ENCODE results near the gene RPS15.

The RPS15 gene

GRCh38 chr19:1427221-1427920, 10.8 kb upstream of the RPS15 start:
- H3K9ac ChIP-seq (ENCODE audit: low read depth, low read length, poor library complexity, severe bottlenecking): no peak overlapping the region
- H3K9me2 ChIP-seq (replicated peaks; ENCODE audit: low read depth, low read length): no peaks in the 10 kb centered on the region
- peaks cover 22% of the 10 kb centered on the region; the same call in 1 of the 2 replicates for H3K79me2 ChIP-seq (ENCODE audit: insufficient read depth, low read length)
- no peak overlapping the region for H2AFZ ChIP-seq (ENCODE audit: low read length)
- peaks cover 88% of the 10 kb centered on the region; the same call in 1 of the 2 replicates for H3K36me3 ChIP-seq (ENCODE audit: insufficient read depth, low read length)
- no peak overlapping the region for H3K4me2 ChIP-seq (ENCODE audit: low read depth, low read length, poor library complexity, severe bottlenecking)
- no peak overlapping the region for H3K4me3 ChIP-seq (ENCODE audit: low read length, poor library complexity, severe bottlenecking)
- H4K20me1 ChIP-seq (ENCODE audit: insufficient read depth, low read length, poor library complexity, severe bottlenecking): peaks cover 27% of the 10 kb centered on the region
- TF ChIP-seq EZH2phosphoT487 (IDR thresholded peaks at IDR 0.05; ENCODE audit: borderline replicate concordance): no peak
- H3K27me3 ChIP-seq (ENCODE audit: insufficient read depth, low read length, poor library complexity, severe bottlenecking): no peaks in the 10 kb centered on the region
- H3F3A ChIP-seq (ENCODE audit: low read depth): 0 out of 2 replicates have a peak, but pooled peaks cover 3% of the 10 kb centered on the region
- no peaks in the 10 kb centered on the region for H3K9me3 ChIP-seq (ENCODE audit: insufficient read depth, low read depth, low read length)
- no peaks in the 10 kb centered on the region for H3K4me1 ChIP-seq (ENCODE audit: insufficient read depth, low read length, poor library complexity, severe bottlenecking)

- H3K4me2 ChIP-seq (ENCODE audit: low read depth, low read length, poor library complexity, severe bottlenecking): no peak overlapping the region
- no peaks in the 10 kb centered on the region for H3K4me1 ChIP-seq (ENCODE audit: insufficient read depth, low read length, poor library complexity, severe bottlenecking)
- H3K9me2 ChIP-seq (replicated peaks; ENCODE audit: low read depth, low read length): no peaks in the 10 kb centered on the region
- no peak overlapping the region for H2AFZ ChIP-seq (ENCODE audit: low read length)
- no peaks in the 10 kb centered on the region for H3K27me3 ChIP-seq (ENCODE audit: insufficient read depth, low read length, poor library complexity, severe bottlenecking)
- peaks cover 88% of the 10 kb centered on the region; the same call in 1 of the 2 replicates for H3K36me3 ChIP-seq (ENCODE audit: insufficient read depth, low read length)
- no peak for TF ChIP-seq EZH2phosphoT487 (IDR thresholded peaks at IDR 0.05; ENCODE audit: borderline replicate concordance)
- H3K9me3 ChIP-seq (ENCODE audit: insufficient read depth, low read depth, low read length): no peaks in the 10 kb centered on the region
- H4K20me1 ChIP-seq (ENCODE audit: insufficient read depth, low read length, poor library complexity, severe bottlenecking): peaks cover 17% of the 10 kb centered on the region
- no peak overlapping the region for H3K4me3 ChIP-seq (ENCODE audit: low read length, poor library complexity, severe bottlenecking)
- H3F3A ChIP-seq (ENCODE audit: low read depth): 0 out of 2 replicates have a peak, but pooled peaks cover 3% of the 10 kb centered on the region
- peaks cover 11% of the 10 kb centered on the region; the same call in 1 of the 2 replicates for H3K79me2 ChIP-seq (ENCODE audit: insufficient read depth, low read length)
- no peak overlapping the region for H3K9ac ChIP-seq (ENCODE audit: low read depth, low read length, poor library complexity, severe bottlenecking)
Measured at GRCh38 chr19:1428738-1429391, 9.3 kb upstream of the RPS15 start.

DNA sequence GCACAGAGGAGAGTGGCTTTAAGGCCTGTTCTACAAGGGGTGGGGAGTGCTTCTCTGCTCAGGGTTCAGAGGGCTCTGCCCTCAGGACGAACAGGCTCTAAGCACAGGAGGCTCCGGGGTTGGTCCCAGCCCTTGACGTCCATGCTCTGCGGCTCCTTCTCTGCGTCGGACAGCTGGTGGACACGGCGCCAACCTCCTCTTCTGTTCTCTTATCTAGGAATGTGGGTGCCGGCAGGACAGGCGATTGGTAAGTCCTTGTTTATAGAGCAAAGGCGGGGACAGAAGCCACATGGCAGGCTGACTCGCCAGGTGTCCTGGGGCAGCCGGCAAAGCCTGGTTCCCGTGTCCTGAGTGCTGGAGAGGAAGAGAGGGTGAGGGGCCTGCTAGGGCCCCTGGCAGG, 8.4 kb upstream of the RPS15 start:
- Histone ChIP-seq H3K9me2 (replicated peaks; ENCODE audit: low read depth, low read length) (no peaks in the 10 kb centered on the region), H3K27me3 (ENCODE audit: insufficient read depth, low read length, poor library complexity, severe bottlenecking) (no peaks in the 10 kb centered on the region), H3K4me3 (ENCODE audit: low read length, poor library complexity, severe bottlenecking) (no peak overlapping the region), H4K20me1 (ENCODE audit: insufficient read depth, low read length, poor library complexity, severe bottlenecking) (peaks cover 13% of the 10 kb centered on the region), H3K4me2 (ENCODE audit: low read depth, low read length, poor library complexity, severe bottlenecking) (no peak overlapping the region), H3K4me1 (ENCODE audit: insufficient read depth, low read length, poor library complexity, severe bottlenecking) (no peaks in the 10 kb centered on the region), H3F3A (ENCODE audit: low read depth) (0 out of 2 replicates have a peak, but pooled peaks cover 3% of the 10 kb centered on the region), H3K9me3 (ENCODE audit: insufficient read depth, low read depth, low read length) (no peaks in the 10 kb centered on the region), H2AFZ (ENCODE audit: low read length) (no peak overlapping the region), H3K79me2 (ENCODE audit: insufficient read depth, low read length) (peaks cover 8% of the 10 kb centered on the region; the same call in 1 of the 2 replicates), H3K36me3 (ENCODE audit: insufficient read depth, low read length) (peaks cover 86% of the 10 kb centered on the region; the same call in 1 of the 2 replicates), H3K9ac (ENCODE audit: low read depth, low read length, poor library complexity, severe bottlenecking) (no peak overlapping the region)
- no peak for TF ChIP-seq CTCF (conservative IDR thresholded peaks at IDR 0.05; ENCODE audit: low read length)
- no peak for TF ChIP-seq EZH2phosphoT487 (IDR thresholded peaks at IDR 0.05; ENCODE audit: borderline replicate concordance)

DNA sequence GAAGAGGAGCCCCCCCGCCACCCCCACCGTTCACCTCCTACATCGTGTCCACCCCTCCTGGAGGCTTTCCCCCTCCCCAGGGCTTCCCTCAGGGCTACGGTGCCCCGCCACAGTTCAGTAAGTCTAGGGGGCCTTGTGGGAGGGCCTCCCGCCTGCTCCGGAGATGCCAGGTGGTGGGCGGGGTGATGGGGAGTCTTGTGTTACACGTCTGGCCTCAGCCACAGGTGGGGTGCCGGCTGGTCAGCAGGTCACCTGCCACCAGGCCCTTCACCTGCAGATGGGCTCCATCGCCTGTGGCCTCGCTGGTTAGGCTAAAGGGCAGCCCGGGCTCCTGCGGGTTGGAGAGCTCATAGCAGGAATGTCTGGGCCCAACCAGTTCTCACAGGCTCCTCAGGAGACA, 8.0 kb upstream of the RPS15 start:
- Histone ChIP-seq H3F3A (ENCODE audit: low read depth) (0 out of 2 replicates have a peak, but pooled peaks cover 3% of the 10 kb centered on the region), H3K36me3 (ENCODE audit: insufficient read depth, low read length) (peaks cover 82% of the 10 kb centered on the region; the same call in 1 of the 2 replicates), H3K9me3 (ENCODE audit: insufficient read depth, low read depth, low read length) (no peaks in the 10 kb centered on the region), H3K4me2 (ENCODE audit: low read depth, low read length, poor library complexity, severe bottlenecking) (no peak overlapping the region), H3K27me3 (ENCODE audit: insufficient read depth, low read length, poor library complexity, severe bottlenecking) (no peaks in the 10 kb centered on the region), H3K9ac (ENCODE audit: low read depth, low read length, poor library complexity, severe bottlenecking) (no peak overlapping the region), H3K9me2 (replicated peaks; ENCODE audit: low read depth, low read length) (no peaks in the 10 kb centered on the region), H4K20me1 (ENCODE audit: insufficient read depth, low read length, poor library complexity, severe bottlenecking) (peaks cover 11% of the 10 kb centered on the region), H2AFZ (ENCODE audit: low read length) (no peak overlapping the region), H3K4me3 (ENCODE audit: low read length, poor library complexity, severe bottlenecking) (no peak overlapping the region), H3K79me2 (ENCODE audit: insufficient read depth, low read length) (peaks cover 8% of the 10 kb centered on the region; the same call in 1 of the 2 replicates), H3K4me1 (ENCODE audit: insufficient read depth, low read length, poor library complexity, severe bottlenecking) (no peaks in the 10 kb centered on the region)
- TF ChIP-seq EZH2phosphoT487 (IDR thresholded peaks at IDR 0.05; ENCODE audit: borderline replicate concordance) (no peak), CTCF (conservative IDR thresholded peaks at IDR 0.05; ENCODE audit: low read length) (no peak)
